PC-3 (cell line): ENCODE data around the gene FBXL13. TPM values are rescaled to one million over a fixed set of nuclear protein-coding genes. Genes with fewer than 3 reads are reported as not detected.
A peak's percentile ranks its signal among the peaks of the same experiment; 100 is the strongest.
"Not testable (repeated sequence)": the region's sequence is repeated elsewhere in the genome, so short reads cannot be mapped to it uniquely, and the experiment has no call there.

Experiments used
- ATAC-seq: fragments of 200-7000 bp; cut with Tn5 transposase; 2 replicates; pipeline ENCODE4 v1.9.1; 2020; ENCODE audit warnings: mild to moderate bottlenecking, moderate library complexity
- BruUV-seq: library from RNA; stranded (reverse); fragments of 400-500 nt; replicated peaks from 2 replicates; lab custom pipeline; 2021; lab: Mats Ljungman, UMichigan
- CTCF ChIA-PET: fragments of 300-600 bp; sonication (Branson Sonifier 250); formaldehyde crosslinking; loops from one replicate; lab custom pipeline; 2022; ENCODE audit warnings: antibody characterized with exemption; lab: Charles Lee
- POLR2A ChIA-PET: fragments of 300-600 bp; sonication (Branson Sonifier 250); formaldehyde crosslinking; loops from one replicate; lab custom pipeline; 2022; ENCODE audit warnings: antibody characterized with exemption; ENCODE audit not compliant: unreplicated experiment; lab: Charles Lee
- DNase-seq: peaks from one replicate; pipeline ENCODE4 v3.0.0-alpha.2; 2015
- H2AFZ ChIP-seq: fragments of 300-600 bp; sonication (generic); 2 replicates; pipeline ENCODE4 v1.6.0; 2016; ENCODE audit warnings: antibody characterized with exemption, low read length
- H3F3A ChIP-seq: fragments of 300-600 bp; sonication (generic); one replicate; pipeline ENCODE4 v1.6.0; 2017; ENCODE audit warnings: antibody characterized with exemption, low read length, control low read depth, mild to moderate bottlenecking; ENCODE audit not compliant: unreplicated experiment
- H3K27ac ChIP-seq: fragments of 300-600 bp; sonication (generic); 2 replicates; pipeline ENCODE4 v1.5.1; 2016; ENCODE audit warnings: mild to moderate bottlenecking, low read length
- H3K27me3 ChIP-seq: fragments of 300-600 bp; sonication (generic); 2 replicates; pipeline ENCODE4 v1.6.1; 2016; ENCODE audit warnings: low read length, mixed read lengths
- H3K36me3 ChIP-seq: fragments of 300-600 bp; sonication (generic); 2 replicates; pipeline ENCODE4 v1.6.1; 2016; ENCODE audit warnings: low read depth, mixed run types, low read length, mixed read lengths
- H3K4me1 ChIP-seq: fragments of 300-600 bp; sonication (generic); 2 replicates; pipeline ENCODE4 v1.5.1; 2016; ENCODE audit warnings: low read length; ENCODE audit not compliant: insufficient read depth
- H3K4me2 ChIP-seq: fragments of 300-600 bp; sonication (generic); 2 replicates; pipeline ENCODE4 v1.6.0; 2016; ENCODE audit warnings: low read length
- H3K4me3 ChIP-seq: fragments of 300-600 bp; sonication (generic); 2 replicates; pipeline ENCODE4 v1.5.1; 2016; ENCODE audit warnings: mild to moderate bottlenecking, low read length, mixed read lengths
- H3K79me2 ChIP-seq: fragments of 300-600 bp; sonication (generic); 2 replicates; pipeline ENCODE4 v1.6.1; 2017; ENCODE audit warnings: low read length, mixed read lengths
- H3K9ac ChIP-seq: fragments of 300-600 bp; sonication (generic); 2 replicates; pipeline ENCODE4 v1.6.0; 2016; ENCODE audit warnings: mild to moderate bottlenecking, low read length
- H3K9me2 ChIP-seq: fragments of 300-600 bp; sonication (generic); replicated peaks from 2 replicates; pipeline ENCODE4 v1.6.1; 2016; ENCODE audit warnings: mixed run types, low read length, mixed read lengths
- H3K9me3 ChIP-seq: fragments of 300-600 bp; sonication (generic); 2 replicates; pipeline ENCODE4 v1.6.1; 2016; ENCODE audit warnings: low read length, mixed read lengths
- H4K20me1 ChIP-seq: fragments of 300-600 bp; sonication (generic); 2 replicates; pipeline ENCODE4 v1.6.1; 2016; ENCODE audit warnings: low read length, mixed read lengths
- CTCF ChIP-seq: fragments of 300-600 bp; sonication (generic); conservative IDR thresholded peaks from 2 replicates; pipeline ENCODE4 v1.5.1; 2017; ENCODE audit warnings: antibody characterized with exemption, low read depth, mild to moderate bottlenecking, low read length
- EZH2 ChIP-seq: fragments of 300-600 bp; sonication (generic); IDR thresholded peaks from one replicate; pipeline ENCODE4 v1.6.1; 2017; ENCODE audit warnings: antibody characterized with exemption, mild to moderate bottlenecking, low read length; ENCODE audit not compliant: unreplicated experiment
- EZH2phosphoT487 ChIP-seq: fragments of 300-600 bp; sonication (generic); IDR thresholded peaks from 2 replicates; pipeline ENCODE4 v1.6.1; 2018; ENCODE audit warnings: mild to moderate bottlenecking, antibody characterized with exemption, low read length, borderline replicate concordance
- intact Hi-C: fragments of 100-400 bp; cut with micrococcal nuclease; formaldehyde crosslinking; loops from 2 replicates; pipeline ENCODE4 v1.9.0; 2023
- total RNA-seq: library from RNA; depleted of rRNA; stranded (reverse); fragments of >200 nt; gene quantifications from 2 replicates; pipeline ENCODE4 v1.2.3, GENCODE V29; 2014

Gene FBXL13
- total RNA-seq, 1 experiment from 2014 or later, result 1.1 TPM

GRCh38 chr7:103051519-103051918, 23.1 kb downstream of the FBXL13 start:
- Histone ChIP-seq H3K4me1 (no peaks in the 10 kb centered on the region), H3K9ac (no peak overlapping the region), H3K9me2 (no peaks in the 10 kb centered on the region), H3K9me3 (peaks cover 19% of the 10 kb centered on the region), H4K20me1 (no peaks in the 10 kb centered on the region), H3K27ac (no peak overlapping the region), H3K27me3 (no peaks in the 10 kb centered on the region), H3K36me3 (peaks cover 9% of the 10 kb centered on the region; the same call in 1 of the 2 replicates), H3K79me2 (no peaks in the 10 kb centered on the region), H3K4me3 (no peak overlapping the region), H2AFZ (no peak overlapping the region), H3K4me2 (no peak overlapping the region), H3F3A (no peaks in the 10 kb centered on the region)
- POLR2A ChIA-PET, result no interaction called here
- CTCF ChIA-PET, result no interaction called here
- DNase-seq (no peak), ATAC-seq (no peak)
- no TSS peak for BruUV-seq
- intact Hi-C loops, result no loop called here
- TF ChIP-seq EZH2 (no peak), EZH2phosphoT487 (no peak), CTCF (no peak)

GRCh38 chr7:103048833-103049232, 25.8 kb downstream of the FBXL13 start:
- Histone ChIP-seq H3F3A (no peaks in the 10 kb centered on the region), H3K4me2 (no peak overlapping the region), H4K20me1 (no peaks in the 10 kb centered on the region), H3K27me3 (no peaks in the 10 kb centered on the region), H3K9me3 (peaks cover 19% of the 10 kb centered on the region), H3K4me3 (no peak overlapping the region), H3K79me2 (no peaks in the 10 kb centered on the region), H3K4me1 (no peaks in the 10 kb centered on the region), H3K9ac (no peak overlapping the region), H3K9me2 (no peaks in the 10 kb centered on the region), H3K27ac (no peak overlapping the region), H3K36me3 (peaks cover 9% of the 10 kb centered on the region; the same call in 1 of the 2 replicates), H2AFZ (no peak overlapping the region)
- ATAC-seq (no peak), DNase-seq (peak; percentile 33)
- intact Hi-C loops, result no loop called here
- ChIA-PET CTCF (no interaction called here), POLR2A (no interaction called here)
- no TSS peak for BruUV-seq
- no peak for TF ChIP-seq CTCF
- no peak for TF ChIP-seq EZH2
- no peak for TF ChIP-seq EZH2phosphoT487

GRCh38 chr7:103041815-103042214, 32.8 kb downstream of the FBXL13 start:
- BruUV-seq, ATAC-seq, H3K9me3 ChIP-seq, POLR2A ChIA-PET, H3K27me3 ChIP-seq, H3K4me2 ChIP-seq, H3K79me2 ChIP-seq, CTCF ChIA-PET, H4K20me1 ChIP-seq, H3K9ac ChIP-seq, H3K27ac ChIP-seq, H3K4me3 ChIP-seq, DNase-seq, intact Hi-C loops, H3K9me2 ChIP-seq, H2AFZ ChIP-seq, H3F3A ChIP-seq, H3K36me3 ChIP-seq: not testable (repeated sequence)
- peaks cover 12% of the 10 kb centered on the region; the same call in 1 of the 2 replicates for H3K4me1 ChIP-seq

- H3K27me3 ChIP-seq, intact Hi-C loops: not testable (repeated sequence)
- peak; percentile 77 for DNase-seq
Measured at GRCh38 chr7:103037823-103038739, 36.5 kb downstream of the FBXL13 start.

More at GRCh38 chr7:103037823-103038739, 36.5 kb downstream of the FBXL13 start:
- Histone ChIP-seq H3K4me2 (peak overlapping the region; percentile 21; the same call in 1 of the 2 replicates), H3K27ac (0 out of 2 replicates have a peak overlapping the region, but pooled peaks have one; percentile 20), H3K4me1 (peaks cover 12% of the 10 kb centered on the region; the same call in 1 of the 2 replicates)
- not testable (repeated sequence) for H4K20me1 ChIP-seq, H3K79me2 ChIP-seq, H3K9ac ChIP-seq, BruUV-seq, H3K9me3 ChIP-seq, H3K36me3 ChIP-seq, H3F3A ChIP-seq, H2AFZ ChIP-seq, H3K4me3 ChIP-seq, H3K9me2 ChIP-seq
- peak; percentile 74 for ATAC-seq
- CTCF ChIA-PET, result interaction anchor here (0.7 kb wide), 1 partner anchor 162 kb away, joined by 9 read pairs; no protein-coding TSS in a partner anchor
- POLR2A ChIA-PET, result interaction anchor here (0.6 kb wide), 1 partner anchor 24 kb away, joined by 4 read pairs; no protein-coding TSS in a partner anchor
